CD8-positive, alpha-beta memory T cell (primary cell): ENCODE measurements around the gene CLEC2D. TPM values are rescaled to one million over a fixed set of nuclear protein-coding genes. Genes with fewer than 3 reads are reported as not detected.
"Not testable (repeated sequence)": the region's sequence is repeated elsewhere in the genome, so short reads cannot be mapped to it uniquely, and the experiment has no call there.

ENCODE experiments used
- CTCF ChIA-PET: fragments of 350-600 bp; sonication (Branson Sonifier 250); formaldehyde crosslinking; loops from one replicate; lab custom pipeline; 2021; ENCODE audit warnings: antibody characterized with exemption; lab: Charles Lee
- POLR2A ChIA-PET: fragments of 350-600 bp; sonication (Branson Sonifier 250); formaldehyde crosslinking; loops from one replicate; lab custom pipeline; 2021; ENCODE audit warnings: antibody characterized with exemption; lab: Charles Lee
- DNase-seq, 5 donors: peaks; one replicate each; pipeline versions ENCODE4 v3.0.0 to v3.0.0-alpha.2; 2020 to 2022; ENCODE audit warnings: mixed read lengths in 1 of 5
- H3K27ac ChIP-seq: one replicate; pipeline ENCODE4 v1.7.0; 2013; ENCODE audit warnings: low read depth, mild to moderate bottlenecking, low read length, moderate library complexity
- H3K27me3 ChIP-seq: 2 replicates; pipeline ENCODE4 v1.7.0; 2013; ENCODE audit warnings: low read length, mild to moderate bottlenecking; ENCODE audit not compliant: insufficient read depth, poor library complexity, severe bottlenecking
- H3K36me3 ChIP-seq: 2 replicates; pipeline ENCODE4 v1.7.0; 2013; ENCODE audit warnings: mild to moderate bottlenecking, low read length, moderate library complexity; ENCODE audit not compliant: insufficient read depth
- H3K4me1 ChIP-seq: 2 replicates; pipeline ENCODE4 v1.7.0; 2013; ENCODE audit warnings: mild to moderate bottlenecking, low read length, moderate library complexity; ENCODE audit not compliant: insufficient read depth
- H3K4me3 ChIP-seq: 2 replicates; pipeline ENCODE4 v1.7.0; 2013; ENCODE audit warnings: mild to moderate bottlenecking, low read length
- H3K9me3 ChIP-seq: 2 replicates; pipeline ENCODE4 v1.7.0; 2013; ENCODE audit warnings: mild to moderate bottlenecking, low read length
- H3K27ac Mint-ChIP-seq, 8 donors: one replicate each; pipeline ENCODE4 v1.8.0; 2020 to 2021; ENCODE audit warnings: mixed read lengths in 8 of 8, mild to moderate bottlenecking in 6 of 8, inconsistent platforms in 3 of 8, moderate library complexity in 3 of 8
- H3K27me3 Mint-ChIP-seq, 2 donors: one replicate each; pipeline ENCODE4 v1.8.0; 2020 to 2021; ENCODE audit warnings: mixed read lengths in 2 of 2, mild to moderate bottlenecking in 1 of 2, moderate library complexity in 1 of 2
- H3K36me3 Mint-ChIP-seq, 3 donors: one replicate each; pipeline ENCODE4 v1.8.0; 2020 to 2021; ENCODE audit warnings: mixed read lengths in 3 of 3, inconsistent platforms in 1 of 3, mild to moderate bottlenecking in 1 of 3
- H3K4me1 Mint-ChIP-seq, 3 donors: one replicate each; pipeline ENCODE4 v1.8.0; 2020 to 2021; ENCODE audit warnings: mixed read lengths in 3 of 3, inconsistent platforms in 1 of 3, mild to moderate bottlenecking in 1 of 3
- H3K4me3 Mint-ChIP-seq, 7 donors: one replicate each; pipeline ENCODE4 v1.8.0; 2020 to 2021; ENCODE audit warnings: mixed read lengths in 7 of 7, mild to moderate bottlenecking in 6 of 7, moderate library complexity in 4 of 7, inconsistent platforms in 2 of 7
- H3K9me3 Mint-ChIP-seq, 5 donors: one replicate each; pipeline ENCODE4 v1.8.0; 2020 to 2022; ENCODE audit warnings: mixed read lengths in 5 of 5, mild to moderate bottlenecking in 3 of 5, moderate library complexity in 2 of 5, inconsistent platforms in 1 of 5
- polyA plus RNA-seq: library from polyadenylated mRNA; unstranded; fragments of 300-500 nt; fragmentation: Illumina TruSeq; gene quantifications from one replicate; pipeline ENCODE4 v1.2.3, GENCODE V29; 2021
- total RNA-seq, 2 experiments: library from RNA; stranded (reverse); gene quantifications; one replicate each; pipeline ENCODE4 v1.2.3, GENCODE V29; 2021

CLEC2D gene
- total and polyA plus RNA-seq, 3 experiments from 2014 or later: 311 to 340 (median 320) TPM

GRCh38 chr12:9692909-9693308 is 23.4 kb downstream of the CLEC2D start:
- H3K27ac ChIP-seq: no peak overlapping the region
- no peak overlapping the region for H3K4me3 ChIP-seq
- H3K36me3 ChIP-seq: peaks cover 74% of the 10 kb centered on the region
- no peaks in the 10 kb centered on the region for H3K27me3 Mint-ChIP-seq
- peak overlapping the region in 7 of 8 donors; percentile 40 to 82 (median 68) for H3K27ac Mint-ChIP-seq
- H3K4me1 ChIP-seq: peaks cover 8% of the 10 kb centered on the region
- POLR2A ChIA-PET: no interaction called here
- peaks cover 14% of the 10 kb centered on the region for H3K9me3 ChIP-seq
- peaks cover 13 to 42% (median 30%) of the 10 kb centered on the region in 5 donors for H3K9me3 Mint-ChIP-seq
- H3K27me3 ChIP-seq: no peaks in the 10 kb centered on the region
- CTCF ChIA-PET: interaction anchor here (1.5 kb wide), 1 partner anchor 15 kb away, joined by 3 read pairs; no protein-coding TSS in a partner anchor
- H3K4me3 Mint-ChIP-seq: no peak overlapping the region
- no peak for DNase-seq
- H3K36me3 Mint-ChIP-seq: peaks cover 59 to 93% (median 84%) of the 10 kb centered on the region in 3 donors
- peaks cover 35 to 71% (median 64%) of the 10 kb centered on the region in 3 donors for H3K4me1 Mint-ChIP-seq

DNA sequence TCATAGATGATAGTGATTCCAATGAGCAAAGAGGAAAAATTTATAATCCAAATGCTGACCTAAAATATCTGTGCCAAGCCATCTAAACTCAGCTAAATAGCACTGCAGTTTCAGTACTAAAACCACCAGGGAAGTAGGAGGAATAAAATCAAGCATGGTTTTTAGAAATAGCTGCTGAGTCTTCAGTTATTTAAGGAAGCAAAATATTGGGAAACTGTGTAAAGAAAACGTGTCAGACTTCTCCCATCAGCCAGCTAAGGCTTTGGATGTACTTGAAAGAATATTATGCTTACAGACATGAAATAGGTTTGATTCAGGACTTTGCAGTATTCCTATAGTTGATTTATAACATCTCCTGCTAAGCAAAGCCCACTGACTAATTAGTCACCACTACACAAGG is 24.7 kb downstream of the CLEC2D start:
- peaks cover 43 to 70% (median 68%) of the 10 kb centered on the region in 3 donors for H3K4me1 Mint-ChIP-seq
- ChIA-PET CTCF (interaction anchor here (1.5 kb wide), 1 partner anchor 14 kb away, joined by 3 read pairs; no protein-coding TSS in a partner anchor), POLR2A (interaction anchor here (0.6 kb wide), 1 partner anchor 38 kb away, joined by 7 read pairs; no protein-coding TSS in a partner anchor)
- peaks cover 51 to 87% (median 82%) of the 10 kb centered on the region in 3 donors for H3K36me3 Mint-ChIP-seq
- no peaks in the 10 kb centered on the region for H3K27me3 Mint-ChIP-seq
- no peak overlapping the region for H3K4me3 Mint-ChIP-seq
- H3K4me3 ChIP-seq: no peak overlapping the region
- H3K27ac Mint-ChIP-seq: peak overlapping the region in 5 of 8 donors; percentile 21 to 66 (median 63)
- peaks cover 60% of the 10 kb centered on the region for H3K36me3 ChIP-seq
- no peaks in the 10 kb centered on the region for H3K27me3 ChIP-seq
- H3K9me3 ChIP-seq: peaks cover 18% of the 10 kb centered on the region
- H3K9me3 Mint-ChIP-seq: peaks cover 13 to 49% (median 30%) of the 10 kb centered on the region in 5 donors
- H3K27ac ChIP-seq: no peak overlapping the region
- DNase-seq: no peak
- H3K4me1 ChIP-seq: peaks cover 11% of the 10 kb centered on the region

- Mint-ChIP-seq H3K36me3 (peaks cover 43 to 78% (median 73%) of the 10 kb centered on the region in 3 donors), H3K4me1 (peaks cover 44 to 71% (median 70%) of the 10 kb centered on the region in 3 donors), H3K27ac (peak overlapping the region in 4 of 8 donors; percentile 16 to 82 (median 48)), H3K9me3 (peaks cover 11 to 47% (median 24%) of the 10 kb centered on the region in 5 donors)
- H3K27me3 Mint-ChIP-seq, DNase-seq, H3K27ac ChIP-seq, H3K27me3 ChIP-seq, H3K4me3 Mint-ChIP-seq, H3K4me3 ChIP-seq, CTCF ChIA-PET, POLR2A ChIA-PET: not testable (repeated sequence)
- peaks cover 13% of the 10 kb centered on the region for H3K9me3 ChIP-seq
- peaks cover 15% of the 10 kb centered on the region for H3K4me1 ChIP-seq
- peaks cover 51% of the 10 kb centered on the region for H3K36me3 ChIP-seq
These were observed 25.6 kb downstream of the CLEC2D start for GRCh38 chr12:9695150-9695549.

DNA sequence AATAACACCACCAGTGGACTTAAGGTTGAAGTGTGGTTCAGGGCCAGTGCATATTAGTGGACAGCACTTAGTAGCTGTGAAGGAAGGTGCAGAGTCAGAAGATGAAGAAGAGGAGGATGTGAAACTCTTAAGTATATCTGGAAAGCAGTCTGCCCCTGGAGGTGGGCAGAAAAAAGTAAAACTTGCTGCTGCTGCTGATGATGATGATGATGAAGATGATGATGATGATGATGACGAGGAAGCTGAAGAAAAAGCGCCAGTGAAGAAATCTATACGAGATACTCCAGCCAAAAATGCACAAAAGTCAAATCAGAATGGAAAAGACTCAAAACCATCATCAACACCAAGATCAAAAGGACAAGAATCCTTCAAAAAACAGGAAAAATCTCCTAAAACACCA is 26.1 kb downstream of the CLEC2D start:
- DNase-seq, H3K27ac ChIP-seq, POLR2A ChIA-PET, H3K27me3 ChIP-seq, H3K27me3 Mint-ChIP-seq, CTCF ChIA-PET, H3K4me3 ChIP-seq: not testable (repeated sequence)
- Mint-ChIP-seq H3K36me3 (peaks cover 41 to 78% (median 70%) of the 10 kb centered on the region in 3 donors), H3K4me1 (peaks cover 48 to 76% (median 72%) of the 10 kb centered on the region in 3 donors), H3K9me3 (peaks cover 11 to 52% (median 24%) of the 10 kb centered on the region in 5 donors), H3K27ac (peak overlapping the region in 5 of 8 donors; percentile 16 to 83 (median 63)), H3K4me3 (peak overlapping the region in 2 of 7 donors; percentile 35 to 54)
- Histone ChIP-seq H3K4me1 (peaks cover 16% of the 10 kb centered on the region), H3K9me3 (peaks cover 12% of the 10 kb centered on the region), H3K36me3 (peaks cover 47% of the 10 kb centered on the region)

- H3K4me3 Mint-ChIP-seq: no peak overlapping the region
These were observed 28.1 kb downstream of the CLEC2D start for GRCh38 chr12:9697619-9698018.

GRCh38 chr12:9698681-9699080 is 29.2 kb downstream of the CLEC2D start:
- Histone ChIP-seq H3K4me1 (peaks cover 42% of the 10 kb centered on the region), H3K36me3 (peaks cover 22% of the 10 kb centered on the region), H3K27me3 (no peaks in the 10 kb centered on the region), H3K9me3 (peaks cover 12% of the 10 kb centered on the region), H3K27ac (no peak overlapping the region), H3K4me3 (no peak overlapping the region)
- no peak for DNase-seq
- peak overlapping the region in 1 of 7 donors; percentile 1 for H3K4me3 Mint-ChIP-seq
- H3K9me3 Mint-ChIP-seq: peaks cover 8 to 53% (median 24%) of the 10 kb centered on the region in 5 donors
- POLR2A ChIA-PET: interaction anchor here (0.9 to 1.7 kb wide), 4 partner anchors 9 to 51 kb away, joined by 3 to 7 read pairs (median 6); no protein-coding TSS in a partner anchor
- peak overlapping the region in 7 of 8 donors; percentile 2 to 88 (median 39) for H3K27ac Mint-ChIP-seq
- H3K4me1 Mint-ChIP-seq: peaks cover 62 to 80% (median 76%) of the 10 kb centered on the region in 3 donors
- CTCF ChIA-PET: interaction anchor here (0.9 to 1.3 kb wide), 4 partner anchors 10 to 48 kb away, joined by 3 read pairs; no protein-coding TSS in a partner anchor
- H3K27me3 Mint-ChIP-seq: no peaks in the 10 kb centered on the region
- peaks cover 28 to 57% (median 42%) of the 10 kb centered on the region in 3 donors for H3K36me3 Mint-ChIP-seq

More at GRCh38 chr12:9697619-9698018, 28.1 kb downstream of the CLEC2D start:
- Mint-ChIP-seq H3K27ac (peak overlapping the region in 4 of 8 donors; percentile 14 to 81 (median 46)), H3K4me1 (peaks cover 59 to 77% (median 74%) of the 10 kb centered on the region in 3 donors), H3K27me3 (no peaks in the 10 kb centered on the region), H3K9me3 (peaks cover 8 to 53% (median 24%) of the 10 kb centered on the region in 5 donors), H3K36me3 (peaks cover 33 to 63% (median 51%) of the 10 kb centered on the region in 3 donors)
- ChIA-PET CTCF (interaction anchor here (1.2 to 1.3 kb wide), 2 partner anchors 11 to 34 kb away, joined by 3 read pairs; no protein-coding TSS in a partner anchor), POLR2A (interaction anchor here (1.0 to 1.3 kb wide), 2 partner anchors 10 to 50 kb away, joined by 3 to 4 read pairs; no protein-coding TSS in a partner anchor)
- Histone ChIP-seq H3K27me3 (no peaks in the 10 kb centered on the region), H3K9me3 (peaks cover 12% of the 10 kb centered on the region), H3K4me1 (peaks cover 32% of the 10 kb centered on the region), H3K4me3 (no peak overlapping the region), H3K27ac (no peak overlapping the region), H3K36me3 (peaks cover 29% of the 10 kb centered on the region)
- DNase-seq: no peak

DNA sequence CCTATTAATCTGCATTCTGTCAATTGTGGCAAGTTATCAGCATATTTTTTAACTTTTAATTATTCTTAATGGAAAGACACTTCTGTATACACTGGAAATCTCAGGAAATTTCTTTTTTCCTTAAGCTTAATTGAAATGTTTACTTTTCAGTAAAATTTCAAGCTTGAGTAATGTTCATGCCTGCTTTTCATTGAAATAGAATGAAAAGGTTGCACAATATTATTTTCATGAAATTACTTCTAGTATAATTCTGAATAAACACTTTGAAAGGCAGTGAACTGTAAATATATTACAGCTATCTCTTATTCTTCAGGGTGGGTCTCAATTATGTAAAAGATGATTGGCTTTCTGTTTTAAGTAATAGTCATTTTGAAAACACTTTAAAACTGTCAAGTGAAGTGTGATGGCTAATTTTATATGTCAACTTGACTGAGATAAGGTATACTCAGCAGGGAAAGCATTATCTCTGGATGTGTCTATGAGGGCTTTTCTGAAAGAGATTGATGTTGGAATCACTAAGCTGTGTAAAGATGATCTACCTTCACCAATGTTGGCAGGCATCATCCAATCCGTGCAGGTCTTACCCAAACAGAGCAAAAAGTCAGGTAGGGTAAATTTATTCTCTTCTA is 29.9 kb downstream of the CLEC2D start:
- no peaks in the 10 kb centered on the region for H3K27me3 Mint-ChIP-seq
- H3K4me1 Mint-ChIP-seq: peaks cover 62 to 79% (median 75%) of the 10 kb centered on the region in 3 donors
- H3K27me3 ChIP-seq: no peaks in the 10 kb centered on the region
- H3K27ac Mint-ChIP-seq: peak overlapping the region in 6 of 8 donors; percentile 35 to 88 (median 63)
- DNase-seq: no peak
- H3K36me3 Mint-ChIP-seq: peaks cover 26 to 52% (median 35%) of the 10 kb centered on the region in 3 donors
- H3K4me1 ChIP-seq: peaks cover 44% of the 10 kb centered on the region
- H3K9me3 Mint-ChIP-seq: peaks cover 8 to 53% (median 24%) of the 10 kb centered on the region in 5 donors
- peak overlapping the region in 1 of 7 donors; percentile 1 for H3K4me3 Mint-ChIP-seq
- H3K9me3 ChIP-seq: peaks cover 12% of the 10 kb centered on the region
- peaks cover 15% of the 10 kb centered on the region for H3K36me3 ChIP-seq
- H3K27ac ChIP-seq: no peak overlapping the region
- CTCF ChIA-PET: interaction anchor here (0.9 to 2.0 kb wide), 6 partner anchors 9 to 67 kb away, joined by 3 to 10 read pairs (median 3); no protein-coding TSS in a partner anchor
- no peak overlapping the region for H3K4me3 ChIP-seq
- POLR2A ChIA-PET: interaction anchor here (0.6 to 1.7 kb wide), 7 partner anchors 9 to 367 kb away, joined by 3 to 7 read pairs (median 4); no protein-coding TSS in a partner anchor
